Left lung (tissue), 14 donors: ENCODE data around the gene FAM76B. TPM values are rescaled to one million over a fixed set of nuclear protein-coding genes. Genes with fewer than 3 reads are reported as not detected.

Source experiments
- ATAC-seq: fragments of 200-7000 bp; cut with Tn5 transposase; one replicate; pipeline ENCODE4 v1.9.1; 2020; ENCODE audit warnings: moderate library complexity
- DNase-seq, 4 donors: peaks; one replicate each; pipeline ENCODE4 v3.0.0-alpha.2; 2013 to 2020
- H3K27ac ChIP-seq, 2 donors: fragments of 200-600 bp; sonication (generic) in 1 of 2; one replicate each; pipeline versions ENCODE4 v1.5.0 to v1.8.0; 2020 to 2021
- H3K27me3 ChIP-seq, 2 donors: fragments of 200-600 bp; sonication (generic) in 1 of 2; one replicate each; pipeline versions ENCODE4 v1.5.0 to v1.8.0; 2020 to 2021
- H3K36me3 ChIP-seq, 2 donors: fragments of 200-600 bp; sonication (generic) in 1 of 2; one replicate each; pipeline versions ENCODE4 v1.5.0 to v1.8.0; 2020 to 2021
- H3K4me1 ChIP-seq, 2 donors: fragments of 200-600 bp; one replicate each; pipeline ENCODE4 v1.8.0; 2021
- H3K4me3 ChIP-seq, 2 donors: fragments of 200-600 bp; sonication (generic) in 1 of 2; one replicate each; pipeline versions ENCODE4 v1.5.0 to v1.8.0; 2020 to 2021; ENCODE audit warnings: mild to moderate bottlenecking in 1 of 2
- H3K9me3 ChIP-seq, 2 donors: fragments of 200-600 bp; sonication (generic) in 1 of 2; one replicate each; pipeline versions ENCODE4 v1.5.0 to v1.8.0; 2020 to 2021
- CTCF ChIP-seq, 2 donors: fragments of 200-600 bp; sonication (generic) in 1 of 2; IDR thresholded peaks; one replicate each; pipeline versions ENCODE4 v1.5.0 to v1.8.0; 2021; ENCODE audit warnings: antibody characterized with exemption in 2 of 2
- intact Hi-C, 2 donors: fragments of 100-400 bp; cut with DNase I; formaldehyde crosslinking; loops; one replicate each; pipeline versions ENCODE4 v1.11.2 to v1.14.2; 2022
- long read RNA-seq, 12 donors: library from polyadenylated mRNA in 2 of 12; unstranded in 2 of 12; transcript quantifications; one replicate each; pipeline ENCODE4 v2.0.0 and lab custom pipeline, GENCODE V29; 2019 to 2026
- polyA plus RNA-seq, 6 donors: library from polyadenylated mRNA; unstranded; fragments of 120-200 nt; gene quantifications; one replicate each; pipeline ENCODE4 v1.2.1, GENCODE V29; 2013; ENCODE audit not compliant: insufficient read length in 6 of 6
- total RNA-seq, 2 donors: library from RNA; stranded (reverse); fragmentation: NEBNext Ultra II Directional; extraction: Animal tissue kit (Norgen Biotek cat#: 25700); gene quantifications; one replicate each; pipeline ENCODE4 v1.2.1, GENCODE V29; 2021
- donor health status: DM: no; HTN: yes; CAD: no.
- donor health status: DM: no; HTN: no; CAD: no.

The FAM76B gene
- 10 to 100 TPM; 13.6 to 23.7 TPM for total RNA-seq
- polyA plus RNA-seq = 10 to 100 TPM; 60.1 to 70.6 (median 62.2) TPM
- long read RNA-seq, donor 1, transcript FAM76B-201 (10 exons, 3,952 nt) = major isoform, 6 of 246 reads
- long read RNA-seq, donor 1, partial matches to known transcripts = 163 of 246 reads
- long read RNA-seq, donor 1, other reads (novel, unspliced or antisense) = 71 of 246 reads
- long read RNA-seq, donor 2, partial matches to known transcripts = 76 of 178 reads
- long read RNA-seq, donor 2, other reads (novel, unspliced or antisense) = 93 of 178 reads
- long read RNA-seq, donor 3, partial matches to known transcripts = 0 of 7 reads
- long read RNA-seq, donor 3, other reads (novel, unspliced or antisense) = 0 of 7 reads
- long read RNA-seq, donor 4 = 0 reads
- long read RNA-seq, donor 5, partial matches to known transcripts = 0 of 3 reads
- long read RNA-seq, donor 5, other reads (novel, unspliced or antisense) = 0 of 3 reads
- long read RNA-seq, donor 6, transcript FAM76B-201 (10 exons, 3,952 nt) = major isoform, 8 of 89 reads
- long read RNA-seq, donor 6, partial matches to known transcripts = 65 of 89 reads
- long read RNA-seq, donor 6, other reads (novel, unspliced or antisense) = 11 of 89 reads
- long read RNA-seq, donor 7, partial matches to known transcripts = 0 of 5 reads
- long read RNA-seq, donor 7, other reads (novel, unspliced or antisense) = 0 of 5 reads
- long read RNA-seq, donor 8, partial matches to known transcripts = 0 of 2 reads
- long read RNA-seq, donor 8, other reads (novel, unspliced or antisense) = 0 of 2 reads
- long read RNA-seq, donor 9 = 0 reads
- long read RNA-seq, donor 10 = 0 reads
- long read RNA-seq, donor 11, partial matches to known transcripts = 0 of 7 reads
- long read RNA-seq, donor 11, other reads (novel, unspliced or antisense) = 0 of 7 reads
- long read RNA-seq, donor 12, partial matches to known transcripts = 0 of 4 reads
- long read RNA-seq, donor 12, other reads (novel, unspliced or antisense) = 0 of 4 reads

GRCh38 chr11:95789506-95790122 is at the start of gene FAM76B:
Gene FAM76B, minus strand, starts transcription at chr11:95789782. Its CDS starts 304 bp downstream, at chr11:95789478.
- peak within 1 kb of the TSS; percentile 93 to 95 for H3K4me3 ChIP-seq
- ATAC-seq = peak; percentile 90
- peak within 1 kb of the TSS; percentile 98 to 100 for H3K27ac ChIP-seq
- H3K36me3 ChIP-seq = peaks cover 0 to 29% of the 10 kb centered on the region in 2 donors
- TF ChIP-seq CTCF (IDR thresholded peaks at IDR 0.05) = no peak
- H3K9me3 ChIP-seq = no peaks in the 10 kb centered on the region
- peaks cover 12 to 35% of the 10 kb centered on the region in 2 donors for H3K4me1 ChIP-seq
- intact Hi-C loops = no loop called here
- peak; percentile 98 to 99 (median 98) for DNase-seq
- H3K27me3 ChIP-seq = no peaks in the 10 kb centered on the region

- H3K27me3 ChIP-seq = no peaks in the 10 kb centered on the region
- peak; percentile 79 to 89 for TF ChIP-seq CTCF (IDR thresholded peaks at IDR 0.05)
- ATAC-seq (peak; percentile 96), DNase-seq (peak in 3 of 4 donors; percentile 53 to 83 (median 53))
- H3K4me1 ChIP-seq = no peaks in the 10 kb centered on the region
- no peak overlapping the region for H3K27ac ChIP-seq
- peaks cover 0 to 54% of the 10 kb centered on the region in 2 donors for H3K36me3 ChIP-seq
- no peak overlapping the region for H3K4me3 ChIP-seq
- intact Hi-C loops = loop anchor here in 1 of 2 donors (10.0 kb wide), 1 partner anchor 559 kb away; the partner anchor contains the start of gene JRKL
- no peaks in the 10 kb centered on the region for H3K9me3 ChIP-seq
These were observed 46.3 kb upstream of the FAM76B start for GRCh38 chr11:95835768-95836488.

- ATAC-seq (no peak), DNase-seq (no peak)
- no peak for TF ChIP-seq CTCF (IDR thresholded peaks at IDR 0.05)
- H3K9me3 ChIP-seq = no peaks in the 10 kb centered on the region
- H3K4me1 ChIP-seq = no peaks in the 10 kb centered on the region
- no peak overlapping the region for H3K4me3 ChIP-seq
- intact Hi-C loops = loop anchor here in 1 of 2 donors (10.0 kb wide), 1 partner anchor 559 kb away; the partner anchor contains the start of gene JRKL
- H3K27ac ChIP-seq = no peak overlapping the region
- H3K27me3 ChIP-seq = no peaks in the 10 kb centered on the region
- peaks cover 0 to 57% of the 10 kb centered on the region in 2 donors for H3K36me3 ChIP-seq
These were observed 45.8 kb upstream of the FAM76B start for GRCh38 chr11:95835351-95835750.

GRCh38 chr11:95833378-95833777 is 43.8 kb upstream of the FAM76B start:
- Histone ChIP-seq H3K9me3 (no peaks in the 10 kb centered on the region), H3K27me3 (no peaks in the 10 kb centered on the region), H3K27ac (no peak overlapping the region), H3K36me3 (peaks cover 0 to 70% of the 10 kb centered on the region in 2 donors), H3K4me3 (no peak overlapping the region), H3K4me1 (no peaks in the 10 kb centered on the region)
- no peak for TF ChIP-seq CTCF (IDR thresholded peaks at IDR 0.05)
- DNase-seq (no peak), ATAC-seq (peak; percentile 60)
- intact Hi-C loops = loop anchor here in 1 of 2 donors (10.0 kb wide), 1 partner anchor 561 kb away; the partner anchor contains the start of gene JRKL
